Brain pericyte (primary cell): ENCODE measurements around the gene STARD9.
"Not testable (repeated sequence)": the region's sequence is repeated elsewhere in the genome, so short reads cannot be mapped to it uniquely, and the experiment has no call there.

Experiments used
- DNase-seq: peaks from one replicate; pipeline ENCODE4 v3.0.0-alpha.2; 2012; ENCODE audit warnings: low read depth, low spot score

Gene STARD9

GRCh38 chr15:42766109-42766508, 190.7 kb downstream of the STARD9 start:
- not testable (repeated sequence) for DNase-seq
